Liver (tissue), 9 donors: ENCODE measurements around the gene SCGB1D1. TPM values are rescaled to one million over a fixed set of nuclear protein-coding genes. Genes with fewer than 3 reads are reported as not detected.
A peak's percentile ranks its signal among the peaks of the same experiment; 100 is the strongest.

ENCODE experiments used
- DNase-seq: peaks from one replicate; pipeline ENCODE4 v3.0.0-alpha.2; 2017; ENCODE audit warnings: low spot score
- H3K27ac ChIP-seq, 2 donors: one replicate each; pipeline ENCODE4 v1.7.0; 2013; ENCODE audit warnings: inconsistent platforms in 2 of 2, low read length in 2 of 2, control low read depth in 1 of 2, low read depth in 1 of 2, mild to moderate bottlenecking in 1 of 2
- H3K27me3 ChIP-seq, 4 donors: one replicate each; pipeline versions ENCODE4 v1.6.1 to v1.7.0; 2013; ENCODE audit warnings: low read length in 3 of 4, inconsistent platforms in 1 of 4, mild to moderate bottlenecking in 1 of 4, moderate library complexity in 1 of 4; ENCODE audit not compliant: control insufficient read depth in 4 of 4, insufficient read depth in 4 of 4
- H3K36me3 ChIP-seq, 4 donors: one replicate each; pipeline versions ENCODE4 v1.6.1 to v1.7.0; 2013; ENCODE audit warnings: low read length in 3 of 4, mild to moderate bottlenecking in 3 of 4, low read depth in 1 of 4, moderate library complexity in 1 of 4; ENCODE audit not compliant: control insufficient read depth in 4 of 4, insufficient read depth in 3 of 4
- H3K4me1 ChIP-seq, 4 donors: one replicate each; pipeline versions ENCODE4 v1.6.1 to v1.7.0; 2013; ENCODE audit warnings: low read length in 3 of 4, mild to moderate bottlenecking in 3 of 4, moderate library complexity in 1 of 4; ENCODE audit not compliant: control insufficient read depth in 4 of 4, insufficient read depth in 4 of 4
- H3K4me3 ChIP-seq, 3 donors: one replicate each; pipeline versions ENCODE4 v1.6.1 to v1.7.0; 2013; ENCODE audit warnings: low read length in 3 of 3, control low read depth in 1 of 3, low read depth in 1 of 3, mild to moderate bottlenecking in 1 of 3
- H3K9ac ChIP-seq, 2 donors: one replicate each; pipeline ENCODE4 v1.7.0; 2013; ENCODE audit warnings: low read length in 2 of 2, mild to moderate bottlenecking in 2 of 2, moderate library complexity in 2 of 2, control low read depth in 1 of 2, low read depth in 1 of 2
- H3K9me3 ChIP-seq, 4 donors: one replicate each; pipeline versions ENCODE4 v1.6.1 to v1.7.0; 2013; ENCODE audit warnings: low read length in 3 of 4; ENCODE audit not compliant: control insufficient read depth in 4 of 4
- ATF3 ChIP-seq: IDR thresholded peaks from 2 replicates; pipeline ENCODE4 v1.6.1; 2016; ENCODE audit warnings: antibody characterized with exemption
- FOXA1 ChIP-seq: IDR thresholded peaks from 2 replicates; pipeline ENCODE4 v1.6.1; 2016; ENCODE audit warnings: antibody characterized with exemption
- GABPA ChIP-seq, 2 donors: IDR thresholded peaks in 1 of 2; conservative IDR thresholded peaks in 1 of 2; 2 replicates each; pipeline ENCODE4 v1.6.1; 2016; ENCODE audit warnings: antibody characterized with exemption in 2 of 2, mild to moderate bottlenecking in 1 of 2, moderate library complexity in 1 of 2
- HNF4A ChIP-seq, 2 donors: conservative IDR thresholded peaks; 2 replicates each; pipeline ENCODE4 v1.6.1; 2016; ENCODE audit warnings: antibody characterized with exemption in 2 of 2, mild to moderate bottlenecking in 2 of 2
- NR2F2 ChIP-seq: IDR thresholded peaks from 2 replicates; pipeline ENCODE4 v1.6.1; 2016; ENCODE audit warnings: antibody characterized with exemption
- REST ChIP-seq: IDR thresholded peaks from 2 replicates; pipeline ENCODE4 v1.6.1; 2016; ENCODE audit warnings: antibody characterized with exemption, mild to moderate bottlenecking
- RXRA ChIP-seq, 2 donors: IDR thresholded peaks; 2 replicates each; pipeline ENCODE4 v1.6.1; 2017 to 2018; ENCODE audit warnings: antibody characterized with exemption in 2 of 2, mild to moderate bottlenecking in 1 of 2
- SP1 ChIP-seq: IDR thresholded peaks from 2 replicates; pipeline ENCODE4 v1.6.1; 2018; ENCODE audit warnings: antibody characterized with exemption, mild to moderate bottlenecking
- WGBS: extraction: QIAGEN DNeasy Blood & Tissue Kit; methylation state at CpG from one replicate; pipeline ENCODE4 v1.1.7; 2013; 5-methylcytosine and 5-hydroxymethylcytosine counted together
- polyA plus RNA-seq, 2 donors: library from polyadenylated mRNA; stranded (reverse) in 1 of 2; unstranded in 1 of 2; fragments of 200-250 nt in 1 of 2; fragments of >200 nt in 1 of 2; fragmentation: Nextera tagmentation in 1 of 2; extraction: Ambion mirVana in 1 of 2; gene quantifications; one replicate each; pipeline versions ENCODE4 v1.2.1 to v1.2.3, GENCODE V29; 2013 to 2015
- total RNA-seq, 2 donors: library from RNA; depleted of rRNA; stranded (reverse); fragments of >200 nt; gene quantifications; one replicate each; pipeline ENCODE4 v1.2.3, GENCODE V29; 2014
- TF ChIP-seq, protein P1 (sequence below): IDR thresholded peaks from 2 replicates; pipeline ENCODE4 v1.6.1; 2016; ENCODE audit warnings: antibody characterized with exemption
- TF ChIP-seq, protein P2 (sequence below): IDR thresholded peaks from 2 replicates; pipeline ENCODE4 v1.6.1; 2016; ENCODE audit warnings: antibody characterized with exemption
- donor health status: healthy.
- donor health status: healthy.
- donor health status: healthy.
- donor health status: healthy.
- donor health status: healthy.

Gene SCGB1D1
- total and polyA plus RNA-seq, 4 donors = not detected

- H3K36me3 ChIP-seq = peaks cover 5 to 52% (median 26%) of the 10 kb centered on the region in 4 donors
- DNase-seq = peak; percentile 27
- no peaks in the 10 kb centered on the region for H3K4me1 ChIP-seq
Measured at GRCh38 chr11:62149986-62150886, 39.8 kb upstream of the SCGB1D1 start.

GRCh38 chr11:62150887-62151736, 38.9 kb upstream of the SCGB1D1 start:
- TF ChIP-seq SP1 = no peak
- TF ChIP-seq, protein P1, sequence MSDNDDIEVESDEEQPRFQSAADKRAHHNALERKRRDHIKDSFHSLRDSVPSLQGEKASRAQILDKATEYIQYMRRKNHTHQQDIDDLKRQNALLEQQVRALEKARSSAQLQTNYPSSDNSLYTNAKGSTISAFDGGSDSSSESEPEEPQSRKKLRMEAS = no peak
- no peak for TF ChIP-seq REST
- no peak for TF ChIP-seq RXRA (IDR thresholded peaks at IDR 0.05)
- TF ChIP-seq ATF3 = no peak
- TF ChIP-seq, protein P2, sequence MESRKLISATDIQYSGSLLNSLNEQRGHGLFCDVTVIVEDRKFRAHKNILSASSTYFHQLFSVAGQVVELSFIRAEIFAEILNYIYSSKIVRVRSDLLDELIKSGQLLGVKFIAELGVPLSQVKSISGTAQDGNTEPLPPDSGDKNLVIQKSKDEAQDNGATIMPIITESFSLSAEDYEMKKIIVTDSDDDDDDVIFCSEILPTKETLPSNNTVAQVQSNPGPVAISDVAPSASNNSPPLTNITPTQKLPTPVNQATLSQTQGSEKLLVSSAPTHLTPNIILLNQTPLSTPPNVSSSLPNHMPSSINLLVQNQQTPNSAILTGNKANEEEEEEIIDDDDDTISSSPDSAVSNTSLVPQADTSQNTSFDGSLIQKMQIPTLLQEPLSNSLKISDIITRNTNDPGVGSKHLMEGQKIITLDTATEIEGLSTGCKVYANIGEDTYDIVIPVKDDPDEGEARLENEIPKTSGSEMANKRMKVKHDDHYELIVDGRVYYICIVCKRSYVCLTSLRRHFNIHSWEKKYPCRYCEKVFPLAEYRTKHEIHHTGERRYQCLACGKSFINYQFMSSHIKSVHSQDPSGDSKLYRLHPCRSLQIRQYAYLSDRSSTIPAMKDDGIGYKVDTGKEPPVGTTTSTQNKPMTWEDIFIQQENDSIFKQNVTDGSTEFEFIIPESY = no peak
- no peak for TF ChIP-seq NR2F2
- no peak overlapping the region for H3K27ac ChIP-seq
- H3K4me3 ChIP-seq = no peak overlapping the region
- H3K27me3 ChIP-seq = no peaks in the 10 kb centered on the region
- DNase-seq = no peak
- H3K36me3 ChIP-seq = peaks cover 5 to 48% (median 24%) of the 10 kb centered on the region in 4 donors
- no peaks in the 10 kb centered on the region for H3K9me3 ChIP-seq
- no peaks in the 10 kb centered on the region for H3K4me1 ChIP-seq
- H3K9ac ChIP-seq = no peak overlapping the region
- 96% methylated on average over 10 of the region's 10 CpGs for WGBS

More at GRCh38 chr11:62149986-62150886, 39.8 kb upstream of the SCGB1D1 start:
- H3K4me3 ChIP-seq = no peak overlapping the region
- H3K9ac ChIP-seq = no peak overlapping the region
- H3K9me3 ChIP-seq = no peaks in the 10 kb centered on the region
- TF ChIP-seq SP1 (no peak), HNF4A (conservative IDR thresholded peaks at IDR 0.05) (no peak), NR2F2 (no peak), RXRA (IDR thresholded peaks at IDR 0.05) (no peak), GABPA (IDR thresholded peaks at IDR 0.05 in 1 of 2, conservative IDR thresholded peaks at IDR 0.05 in 1 of 2) (no peak), FOXA1 (no peak)
- TF ChIP-seq, protein P1 = no peak
- no peaks in the 10 kb centered on the region for H3K27me3 ChIP-seq
- WGBS = 96% methylated on average over 17 of the region's 17 CpGs
- no peak overlapping the region for H3K27ac ChIP-seq
